CD8-positive, alpha-beta memory T cell (primary cell): ENCODE results near the gene SLC25A12. TPM values are rescaled to one million over a fixed set of nuclear protein-coding genes. Genes with fewer than 3 reads are reported as not detected.
"Not testable (repeated sequence)": the region's sequence is repeated elsewhere in the genome, so short reads cannot be mapped to it uniquely, and the experiment has no call there.

Experiments used
- CTCF ChIA-PET: fragments of 350-600 bp; sonication (Branson Sonifier 250); formaldehyde crosslinking; loops from one replicate; lab custom pipeline; 2021; ENCODE audit warnings: antibody characterized with exemption; lab: Charles Lee
- POLR2A ChIA-PET: fragments of 350-600 bp; sonication (Branson Sonifier 250); formaldehyde crosslinking; loops from one replicate; lab custom pipeline; 2021; ENCODE audit warnings: antibody characterized with exemption; lab: Charles Lee
- DNase-seq, 5 donors: peaks; one replicate each; pipeline versions ENCODE4 v3.0.0 to v3.0.0-alpha.2; 2020 to 2022; ENCODE audit warnings: mixed read lengths in 1 of 5
- H3K27ac ChIP-seq: one replicate; pipeline ENCODE4 v1.7.0; 2013; ENCODE audit warnings: low read depth, mild to moderate bottlenecking, low read length, moderate library complexity
- H3K27me3 ChIP-seq: 2 replicates; pipeline ENCODE4 v1.7.0; 2013; ENCODE audit warnings: low read length, mild to moderate bottlenecking; ENCODE audit not compliant: insufficient read depth, poor library complexity, severe bottlenecking
- H3K36me3 ChIP-seq: 2 replicates; pipeline ENCODE4 v1.7.0; 2013; ENCODE audit warnings: mild to moderate bottlenecking, low read length, moderate library complexity; ENCODE audit not compliant: insufficient read depth
- H3K4me1 ChIP-seq: 2 replicates; pipeline ENCODE4 v1.7.0; 2013; ENCODE audit warnings: mild to moderate bottlenecking, low read length, moderate library complexity; ENCODE audit not compliant: insufficient read depth
- H3K4me3 ChIP-seq: 2 replicates; pipeline ENCODE4 v1.7.0; 2013; ENCODE audit warnings: mild to moderate bottlenecking, low read length
- H3K9me3 ChIP-seq: 2 replicates; pipeline ENCODE4 v1.7.0; 2013; ENCODE audit warnings: mild to moderate bottlenecking, low read length
- H3K27ac Mint-ChIP-seq, 8 donors: one replicate each; pipeline ENCODE4 v1.8.0; 2020 to 2021; ENCODE audit warnings: mixed read lengths in 8 of 8, mild to moderate bottlenecking in 6 of 8, inconsistent platforms in 3 of 8, moderate library complexity in 3 of 8
- H3K27me3 Mint-ChIP-seq, 2 donors: one replicate each; pipeline ENCODE4 v1.8.0; 2020 to 2021; ENCODE audit warnings: mixed read lengths in 2 of 2, mild to moderate bottlenecking in 1 of 2, moderate library complexity in 1 of 2
- H3K36me3 Mint-ChIP-seq, 3 donors: one replicate each; pipeline ENCODE4 v1.8.0; 2020 to 2021; ENCODE audit warnings: mixed read lengths in 3 of 3, inconsistent platforms in 1 of 3, mild to moderate bottlenecking in 1 of 3
- H3K4me1 Mint-ChIP-seq, 3 donors: one replicate each; pipeline ENCODE4 v1.8.0; 2020 to 2021; ENCODE audit warnings: mixed read lengths in 3 of 3, inconsistent platforms in 1 of 3, mild to moderate bottlenecking in 1 of 3
- H3K4me3 Mint-ChIP-seq, 7 donors: one replicate each; pipeline ENCODE4 v1.8.0; 2020 to 2021; ENCODE audit warnings: mixed read lengths in 7 of 7, mild to moderate bottlenecking in 6 of 7, moderate library complexity in 4 of 7, inconsistent platforms in 2 of 7
- H3K9me3 Mint-ChIP-seq, 5 donors: one replicate each; pipeline ENCODE4 v1.8.0; 2020 to 2022; ENCODE audit warnings: mixed read lengths in 5 of 5, mild to moderate bottlenecking in 3 of 5, moderate library complexity in 2 of 5, inconsistent platforms in 1 of 5
- polyA plus RNA-seq: library from polyadenylated mRNA; unstranded; fragments of 300-500 nt; fragmentation: Illumina TruSeq; gene quantifications from one replicate; pipeline ENCODE4 v1.2.3, GENCODE V29; 2021
- total RNA-seq, 2 experiments: library from RNA; stranded (reverse); gene quantifications; one replicate each; pipeline ENCODE4 v1.2.3, GENCODE V29; 2021

SLC25A12 gene
- total and polyA plus RNA-seq, 3 experiments from 2014 or later = 12.8 to 22.9 (median 22.2) TPM

DNA sequence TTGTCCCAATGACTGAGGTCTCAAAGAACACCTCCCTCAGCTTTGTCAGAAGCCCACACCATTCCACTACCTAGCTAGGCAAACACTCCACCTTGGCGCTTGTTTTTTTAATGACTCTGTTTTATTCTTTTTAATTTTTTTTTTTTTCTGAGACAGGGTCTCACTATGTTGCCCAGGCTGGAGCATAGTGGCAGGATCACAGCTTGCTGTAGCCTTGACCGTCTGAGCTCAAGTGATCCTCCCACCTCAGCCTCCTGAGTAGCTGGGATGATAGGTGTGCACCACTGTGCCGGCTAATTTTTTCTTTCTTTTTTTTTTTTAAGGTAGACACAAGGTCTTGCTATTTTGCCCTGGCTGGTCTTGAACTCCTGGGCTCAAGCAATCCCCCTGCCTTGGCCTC is 101.9 kb downstream of the SLC25A12 start:
- Mint-ChIP-seq H3K27me3 (no peaks in the 10 kb centered on the region), H3K4me1 (peaks cover 4 to 6% (median 5%) of the 10 kb centered on the region in 3 donors), H3K4me3 (no peak overlapping the region), H3K9me3 (no peaks in the 10 kb centered on the region), H3K27ac (no peak overlapping the region), H3K36me3 (peaks cover 4 to 70% (median 25%) of the 10 kb centered on the region in 3 donors)
- H3K27me3 ChIP-seq = no peaks in the 10 kb centered on the region
- H3K4me3 ChIP-seq = no peak overlapping the region
- H3K27ac ChIP-seq = no peak overlapping the region
- no peaks in the 10 kb centered on the region for H3K9me3 ChIP-seq
- H3K4me1 ChIP-seq = no peaks in the 10 kb centered on the region
- POLR2A ChIA-PET = no interaction called here
- no peak for DNase-seq
- H3K36me3 ChIP-seq = peaks cover 19% of the 10 kb centered on the region
- CTCF ChIA-PET = no interaction called here

DNA sequence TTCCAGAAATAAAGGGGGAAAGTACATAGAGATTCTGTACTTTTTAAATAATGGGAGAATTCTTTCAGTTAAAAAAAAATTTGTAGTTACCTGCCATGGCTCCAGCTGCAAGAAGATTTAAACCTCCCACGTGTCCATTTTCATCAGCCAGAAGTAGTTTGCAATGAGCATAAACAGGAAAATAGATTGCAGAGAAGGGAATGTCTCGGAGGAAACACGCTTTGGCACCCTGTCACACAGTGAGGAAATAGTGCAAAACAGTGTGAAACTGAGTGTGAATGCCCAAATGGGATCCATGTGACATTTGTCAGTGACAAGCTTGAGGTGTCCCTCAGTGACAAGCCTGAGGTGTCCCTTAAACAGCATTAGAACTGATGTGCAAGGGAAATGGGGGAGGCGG is 102.7 kb downstream of the SLC25A12 start:
- Histone ChIP-seq H3K4me1 (no peaks in the 10 kb centered on the region), H3K27ac (no peak overlapping the region), H3K4me3 (no peak overlapping the region), H3K9me3 (no peaks in the 10 kb centered on the region), H3K36me3 (peaks cover 25% of the 10 kb centered on the region), H3K27me3 (no peaks in the 10 kb centered on the region)
- Mint-ChIP-seq H3K4me1 (peaks cover 4 to 6% (median 5%) of the 10 kb centered on the region in 3 donors), H3K27ac (no peak overlapping the region), H3K9me3 (no peaks in the 10 kb centered on the region), H3K36me3 (peaks cover 7 to 77% (median 29%) of the 10 kb centered on the region in 3 donors), H3K4me3 (no peak overlapping the region), H3K27me3 (no peaks in the 10 kb centered on the region)
- no peak for DNase-seq
- POLR2A ChIA-PET = no interaction called here
- CTCF ChIA-PET = no interaction called here

DNA sequence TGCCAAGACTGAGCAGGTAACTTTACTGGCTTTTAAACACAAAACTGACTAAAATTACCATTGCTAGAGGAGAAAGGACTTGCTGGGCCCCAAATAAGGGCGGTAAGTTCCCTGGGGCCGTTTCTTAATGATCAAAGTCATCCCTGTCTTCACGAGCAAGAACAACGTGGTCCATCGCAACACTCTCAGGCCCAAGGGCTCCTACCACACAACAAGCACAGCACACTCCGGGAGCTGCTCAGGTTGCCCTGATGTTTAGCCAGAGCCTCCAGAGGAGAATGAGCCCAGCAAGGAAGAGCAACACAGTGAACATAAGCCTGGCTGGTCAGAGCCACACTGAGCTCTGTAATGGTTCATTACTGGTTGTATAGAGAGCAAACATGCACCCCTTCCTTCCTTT is 104.1 kb downstream of the SLC25A12 start:
- Mint-ChIP-seq H3K36me3 (peaks cover 7 to 80% (median 34%) of the 10 kb centered on the region in 3 donors), H3K4me1 (peaks cover 1 to 3% (median 2%) of the 10 kb centered on the region in 3 donors), H3K27me3 (no peaks in the 10 kb centered on the region), H3K4me3 (no peak overlapping the region), H3K9me3 (no peaks in the 10 kb centered on the region), H3K27ac (peak overlapping the region in 2 of 8 donors; percentile 23 to 80)
- H3K27me3 ChIP-seq = no peaks in the 10 kb centered on the region
- no peak overlapping the region for H3K27ac ChIP-seq
- H3K9me3 ChIP-seq = no peaks in the 10 kb centered on the region
- no peak overlapping the region for H3K4me3 ChIP-seq
- ChIA-PET CTCF (interaction anchor here (1.1 kb wide), 1 partner anchor 672 kb away, joined by 4 read pairs; no protein-coding TSS in a partner anchor), POLR2A (no interaction called here)
- no peak for DNase-seq
- H3K36me3 ChIP-seq = peaks cover 25% of the 10 kb centered on the region
- no peaks in the 10 kb centered on the region for H3K4me1 ChIP-seq

DNA sequence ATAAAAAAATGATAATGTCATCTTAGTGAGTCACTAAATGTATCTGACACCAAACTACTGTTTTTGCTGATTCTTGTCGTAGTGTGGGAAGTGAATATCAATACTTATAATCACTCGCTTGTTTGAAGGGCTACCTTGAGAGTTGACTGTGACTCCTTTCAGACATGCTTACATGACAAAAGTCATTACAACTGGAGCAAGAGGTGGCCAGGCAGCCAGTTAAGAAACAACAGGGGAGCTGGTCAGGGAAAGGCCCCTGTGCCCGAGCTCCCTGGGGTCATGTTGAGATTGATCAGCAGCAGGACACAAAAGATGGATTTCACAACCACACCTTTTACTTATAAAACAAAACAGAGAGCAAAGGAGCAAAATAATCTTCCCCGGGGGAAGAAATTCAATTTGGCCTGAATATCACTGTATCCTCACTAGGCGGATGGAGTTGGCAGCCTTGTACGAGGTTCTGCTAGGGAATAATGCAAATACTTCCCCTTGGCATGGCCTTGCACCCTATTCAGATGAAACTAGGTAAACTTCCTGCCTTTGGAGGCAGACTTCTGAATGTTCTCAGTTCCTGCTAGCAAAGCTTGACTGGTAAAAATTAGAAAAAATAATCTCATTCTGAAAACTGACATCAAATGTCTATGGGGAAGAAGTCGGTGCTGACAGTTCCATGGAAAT is 105.6 kb downstream of the SLC25A12 start:
- Histone ChIP-seq H3K4me1 (no peaks in the 10 kb centered on the region), H3K36me3 (peaks cover 25% of the 10 kb centered on the region), H3K27ac (no peak overlapping the region), H3K4me3 (no peak overlapping the region), H3K27me3 (no peaks in the 10 kb centered on the region), H3K9me3 (no peaks in the 10 kb centered on the region)
- Mint-ChIP-seq H3K27ac (peak overlapping the region in 3 of 8 donors; percentile 29 to 78 (median 60)), H3K9me3 (no peaks in the 10 kb centered on the region), H3K36me3 (peaks cover 14 to 84% (median 42%) of the 10 kb centered on the region in 3 donors), H3K27me3 (no peaks in the 10 kb centered on the region), H3K4me3 (no peak overlapping the region), H3K4me1 (no peaks in the 10 kb centered on the region)
- POLR2A ChIA-PET = no interaction called here
- DNase-seq = no peak
- CTCF ChIA-PET = no interaction called here

DNA sequence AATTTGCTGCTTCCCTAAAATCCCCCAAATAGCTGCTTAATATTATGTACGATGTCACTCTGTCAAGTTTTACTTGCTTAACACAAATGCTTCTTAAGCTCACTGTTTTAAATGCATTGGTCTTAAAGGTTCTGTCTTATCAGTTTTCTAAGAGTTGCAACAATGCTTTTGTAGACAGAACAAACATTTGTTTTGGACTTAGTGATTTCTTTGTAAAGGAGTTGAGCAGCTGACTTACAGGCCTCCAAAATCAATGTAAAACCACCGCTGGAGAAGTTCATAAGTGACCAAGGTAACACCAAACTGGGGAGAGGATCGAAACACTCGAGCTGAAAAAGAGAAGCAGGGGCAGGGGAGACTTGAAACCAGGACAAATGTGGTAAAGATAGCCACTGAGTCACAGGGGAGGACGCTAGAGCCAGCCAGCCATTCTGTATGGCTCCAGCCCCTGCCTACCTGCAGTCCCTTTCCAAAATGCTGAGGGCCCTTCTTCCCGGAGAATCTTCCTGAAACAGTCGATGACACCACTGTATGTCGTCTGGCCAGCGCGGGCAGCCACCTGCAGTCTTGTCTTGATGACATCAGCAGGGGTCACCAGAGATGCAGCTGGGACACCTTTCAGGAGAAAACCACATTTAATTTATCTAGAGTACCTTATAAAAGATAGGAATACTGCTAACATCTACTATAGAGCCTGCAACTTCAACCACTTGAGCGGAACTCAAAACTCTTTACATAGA is 106.5 kb downstream of the SLC25A12 start:
- Histone ChIP-seq H3K4me1 (no peaks in the 10 kb centered on the region), H3K9me3 (no peaks in the 10 kb centered on the region), H3K27me3 (no peaks in the 10 kb centered on the region), H3K4me3 (no peak overlapping the region), H3K27ac (no peak overlapping the region), H3K36me3 (peaks cover 25% of the 10 kb centered on the region)
- ChIA-PET CTCF (no interaction called here), POLR2A (no interaction called here)
- H3K4me3 Mint-ChIP-seq = no peak overlapping the region
- peak overlapping the region in 2 of 8 donors; percentile 70 to 74 for H3K27ac Mint-ChIP-seq
- no peaks in the 10 kb centered on the region for H3K4me1 Mint-ChIP-seq
- peaks cover 0 to 2% (median 0%) of the 10 kb centered on the region in 5 donors for H3K9me3 Mint-ChIP-seq
- no peaks in the 10 kb centered on the region for H3K27me3 Mint-ChIP-seq
- no peak for DNase-seq
- peaks cover 17 to 81% (median 45%) of the 10 kb centered on the region in 3 donors for H3K36me3 Mint-ChIP-seq

DNA sequence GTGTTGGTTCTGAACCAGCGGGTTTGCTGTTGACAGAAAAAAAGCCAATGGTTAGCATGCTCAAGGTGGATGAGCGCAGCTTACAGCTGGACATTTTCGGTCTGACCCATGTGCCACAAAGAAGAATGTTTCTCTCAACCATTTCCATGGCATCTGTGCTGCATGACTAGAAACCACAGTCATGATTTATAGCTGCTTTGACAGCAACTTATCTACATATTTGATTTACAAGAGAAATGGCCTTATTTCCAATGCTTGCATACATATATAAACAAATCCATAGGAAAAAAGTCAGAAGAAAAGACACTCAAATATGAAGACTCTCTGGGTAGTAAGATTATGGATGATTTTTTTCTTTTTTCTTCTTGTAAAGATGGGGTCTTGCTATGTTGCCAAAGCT is 108.6 kb downstream of the SLC25A12 start:
- Histone ChIP-seq H3K4me1 (no peaks in the 10 kb centered on the region), H3K36me3 (peaks cover 15% of the 10 kb centered on the region), H3K9me3 (no peaks in the 10 kb centered on the region), H3K27me3 (no peaks in the 10 kb centered on the region), H3K27ac (no peak overlapping the region), H3K4me3 (no peak overlapping the region)
- Mint-ChIP-seq H3K27me3 (no peaks in the 10 kb centered on the region), H3K9me3 (peaks cover 0 to 2% (median 0%) of the 10 kb centered on the region in 5 donors), H3K4me3 (no peak overlapping the region), H3K36me3 (peaks cover 20 to 70% (median 39%) of the 10 kb centered on the region in 3 donors), H3K4me1 (no peaks in the 10 kb centered on the region), H3K27ac (peak overlapping the region in 1 of 8 donors; percentile 46)
- ChIA-PET CTCF (no interaction called here), POLR2A (no interaction called here)
- DNase-seq = no peak

DNA sequence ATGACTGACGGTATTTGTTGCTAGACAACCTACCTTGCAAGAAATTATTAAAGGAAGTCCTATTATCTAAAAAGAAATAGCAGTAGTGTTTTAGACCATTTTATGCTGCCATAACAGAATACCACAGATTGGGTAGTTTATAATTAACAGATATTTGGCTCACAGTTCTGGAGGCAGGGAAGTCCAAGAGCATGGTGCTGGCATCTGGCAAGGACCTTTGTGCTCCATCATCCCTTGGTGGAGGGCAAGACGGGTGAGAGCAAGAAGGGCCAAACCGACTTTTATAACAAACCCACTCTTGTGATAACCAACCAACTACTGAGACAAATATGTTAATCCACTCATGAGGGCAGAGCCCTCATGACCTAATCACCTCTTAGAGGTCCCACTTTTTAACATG is 115.5 kb downstream of the SLC25A12 start:
- CTCF ChIA-PET = no interaction called here
- H3K9me3 Mint-ChIP-seq = peaks cover 0 to 10% (median 6%) of the 10 kb centered on the region in 5 donors
- H3K9me3 ChIP-seq = no peaks in the 10 kb centered on the region
- H3K27me3 ChIP-seq = no peaks in the 10 kb centered on the region
- no peaks in the 10 kb centered on the region for H3K36me3 ChIP-seq
- H3K4me1 ChIP-seq = no peaks in the 10 kb centered on the region
- DNase-seq = no peak
- H3K36me3 Mint-ChIP-seq = peaks cover 9 to 32% (median 19%) of the 10 kb centered on the region in 3 donors
- H3K27ac Mint-ChIP-seq = no peak overlapping the region
- H3K4me3 Mint-ChIP-seq = no peak overlapping the region
- no peak overlapping the region for H3K4me3 ChIP-seq
- POLR2A ChIA-PET = no interaction called here
- no peaks in the 10 kb centered on the region for H3K27me3 Mint-ChIP-seq
- no peaks in the 10 kb centered on the region for H3K4me1 Mint-ChIP-seq
- no peak overlapping the region for H3K27ac ChIP-seq

DNA sequence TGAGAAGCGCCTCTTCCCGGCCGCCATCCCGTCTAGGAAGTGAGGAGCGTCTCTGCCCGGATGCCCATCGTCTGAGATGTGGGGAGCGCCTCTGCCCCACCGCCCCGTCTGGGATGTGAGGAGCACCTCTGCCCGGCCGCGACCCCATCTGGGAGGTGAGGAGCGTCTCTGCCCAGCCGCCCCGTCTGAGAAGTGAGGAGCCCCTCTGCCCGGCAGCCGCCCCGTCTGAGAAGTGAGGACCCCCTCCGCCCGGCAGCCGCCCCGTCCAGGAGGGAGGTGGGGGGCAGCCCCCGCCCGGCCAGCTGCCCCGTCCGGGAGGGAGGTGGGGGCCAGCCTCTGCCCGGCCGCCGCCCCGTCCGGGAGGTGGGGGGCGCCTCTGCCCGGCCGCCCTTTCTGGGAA is 119.5 kb downstream of the SLC25A12 start:
- H3K27ac ChIP-seq, H3K27me3 Mint-ChIP-seq, H3K4me3 ChIP-seq, H3K4me1 ChIP-seq, H3K4me1 Mint-ChIP-seq, POLR2A ChIA-PET, H3K27me3 ChIP-seq, H3K4me3 Mint-ChIP-seq, CTCF ChIA-PET, H3K9me3 ChIP-seq, DNase-seq, H3K36me3 ChIP-seq, H3K27ac Mint-ChIP-seq: not testable (repeated sequence)
- Mint-ChIP-seq H3K9me3 (peaks cover 12 to 20% (median 15%) of the 10 kb centered on the region in 5 donors), H3K36me3 (peaks cover 2 to 48% (median 9%) of the 10 kb centered on the region in 3 donors)
